ENCODE measurements around the gene KRTAP1-3. TPM values are rescaled to one million over a fixed set of nuclear protein-coding genes. Genes with fewer than 3 reads are reported as not detected.

KRTAP1-3 gene
- total RNA-seq, 1 donor from 2014 or later: not detected

- H3K27me3 ChIP-seq (ENCODE audit: control insufficient read depth in 3 of 3, insufficient read depth in 3 of 3, low read length in 3 of 3): no peaks in the 10 kb centered on the region
- no peaks in the 10 kb centered on the region for H3K9me3 ChIP-seq (ENCODE audit: control insufficient read depth in 3 of 3, low read length in 3 of 3)
- H3K4me3 ChIP-seq (ENCODE audit: low read length in 3 of 3): no peak overlapping the region
- H3K36me3 ChIP-seq (ENCODE audit: control insufficient read depth in 3 of 3, insufficient read depth in 3 of 3, low read length in 3 of 3): no peaks in the 10 kb centered on the region
- H3K27ac ChIP-seq (ENCODE audit: low read depth, low read length): no peak overlapping the region
- no peak overlapping the region for H3K9ac ChIP-seq (ENCODE audit: low read depth in 1 of 3, low read length in 3 of 3)
- H3K4me1 ChIP-seq (ENCODE audit: control insufficient read depth in 3 of 3, insufficient read depth in 3 of 3, low read length in 3 of 3): peaks cover 0 to 6% (median 5%) of the 10 kb centered on the region in 3 donors
These were observed 21.1 kb downstream of the KRTAP1-3 start for GRCh38 chr17:41013606-41014005.

- no peak overlapping the region for H3K27ac ChIP-seq (ENCODE audit: low read depth, low read length)
- H3K4me3 ChIP-seq (ENCODE audit: low read length in 3 of 3): no peak overlapping the region
- H3K9ac ChIP-seq (ENCODE audit: low read depth in 1 of 3, low read length in 3 of 3): no peak overlapping the region
- H3K9me3 ChIP-seq (ENCODE audit: control insufficient read depth in 3 of 3, low read length in 3 of 3): no peaks in the 10 kb centered on the region
- H3K4me1 ChIP-seq (ENCODE audit: control insufficient read depth in 3 of 3, insufficient read depth in 3 of 3, low read length in 3 of 3): peaks cover 0 to 6% (median 5%) of the 10 kb centered on the region in 3 donors
- H3K36me3 ChIP-seq (ENCODE audit: control insufficient read depth in 3 of 3, insufficient read depth in 3 of 3, low read length in 3 of 3): no peaks in the 10 kb centered on the region
- H3K27me3 ChIP-seq (ENCODE audit: control insufficient read depth in 3 of 3, insufficient read depth in 3 of 3, low read length in 3 of 3): no peaks in the 10 kb centered on the region
These were observed 21.5 kb downstream of the KRTAP1-3 start for GRCh38 chr17:41013181-41013580.

- H3K36me3 ChIP-seq (ENCODE audit: control insufficient read depth in 3 of 3, insufficient read depth in 3 of 3, low read length in 3 of 3): no peaks in the 10 kb centered on the region
- H3K4me3 ChIP-seq (ENCODE audit: low read length in 3 of 3): no peak overlapping the region
- no peak overlapping the region for H3K9ac ChIP-seq (ENCODE audit: low read depth in 1 of 3, low read length in 3 of 3)
- peaks cover 0 to 6% (median 5%) of the 10 kb centered on the region in 3 donors for H3K4me1 ChIP-seq (ENCODE audit: control insufficient read depth in 3 of 3, insufficient read depth in 3 of 3, low read length in 3 of 3)
- H3K27me3 ChIP-seq (ENCODE audit: control insufficient read depth in 3 of 3, insufficient read depth in 3 of 3, low read length in 3 of 3): no peaks in the 10 kb centered on the region
- no peak overlapping the region for H3K27ac ChIP-seq (ENCODE audit: low read depth, low read length)
- no peaks in the 10 kb centered on the region for H3K9me3 ChIP-seq (ENCODE audit: control insufficient read depth in 3 of 3, low read length in 3 of 3)
These were observed 22.2 kb downstream of the KRTAP1-3 start for GRCh38 chr17:41012326-41013120.

GRCh38 chr17:41010441-41010840 is 24.2 kb downstream of the KRTAP1-3 start:
- Histone ChIP-seq H3K27me3 (ENCODE audit: control insufficient read depth in 3 of 3, insufficient read depth in 3 of 3, low read length in 3 of 3) (no peaks in the 10 kb centered on the region), H3K9me3 (ENCODE audit: control insufficient read depth in 3 of 3, low read length in 3 of 3) (no peaks in the 10 kb centered on the region), H3K27ac (ENCODE audit: low read depth, low read length) (no peak overlapping the region), H3K4me3 (ENCODE audit: low read length in 3 of 3) (no peak overlapping the region), H3K9ac (ENCODE audit: low read depth in 1 of 3, low read length in 3 of 3) (no peak overlapping the region), H3K4me1 (ENCODE audit: control insufficient read depth in 3 of 3, insufficient read depth in 3 of 3, low read length in 3 of 3) (peaks cover 0 to 6% (median 5%) of the 10 kb centered on the region in 3 donors), H3K36me3 (ENCODE audit: control insufficient read depth in 3 of 3, insufficient read depth in 3 of 3, low read length in 3 of 3) (no peaks in the 10 kb centered on the region)

GRCh38 chr17:41009936-41010335 is 24.7 kb downstream of the KRTAP1-3 start:
- Histone ChIP-seq H3K4me3 (ENCODE audit: low read length in 3 of 3) (no peak overlapping the region), H3K27ac (ENCODE audit: low read depth, low read length) (no peak overlapping the region), H3K36me3 (ENCODE audit: control insufficient read depth in 3 of 3, insufficient read depth in 3 of 3, low read length in 3 of 3) (no peaks in the 10 kb centered on the region), H3K9ac (ENCODE audit: low read depth in 1 of 3, low read length in 3 of 3) (no peak overlapping the region), H3K9me3 (ENCODE audit: control insufficient read depth in 3 of 3, low read length in 3 of 3) (no peaks in the 10 kb centered on the region), H3K4me1 (ENCODE audit: control insufficient read depth in 3 of 3, insufficient read depth in 3 of 3, low read length in 3 of 3) (peaks cover 0 to 6% (median 5%) of the 10 kb centered on the region in 3 donors), H3K27me3 (ENCODE audit: control insufficient read depth in 3 of 3, insufficient read depth in 3 of 3, low read length in 3 of 3) (no peaks in the 10 kb centered on the region)

GRCh38 chr17:41009301-41009760 is 25.3 kb downstream of the KRTAP1-3 start:
- peaks cover 0 to 6% (median 5%) of the 10 kb centered on the region in 3 donors for H3K4me1 ChIP-seq (ENCODE audit: control insufficient read depth in 3 of 3, insufficient read depth in 3 of 3, low read length in 3 of 3)
- peaks cover 0 to 2% (median 0%) of the 10 kb centered on the region in 3 donors for H3K27me3 ChIP-seq (ENCODE audit: control insufficient read depth in 3 of 3, insufficient read depth in 3 of 3, low read length in 3 of 3)
- H3K9me3 ChIP-seq (ENCODE audit: control insufficient read depth in 3 of 3, low read length in 3 of 3): no peaks in the 10 kb centered on the region

GRCh38 chr17:41008811-41009210 is 25.9 kb downstream of the KRTAP1-3 start, which contains the start of gene KRTAP3-1:
Gene KRTAP3-1 (minus strand): TSS chr17:41009128. CDS start chr17:41009074, 54 bp downstream.
- Histone ChIP-seq H3K4me3 (ENCODE audit: low read length in 3 of 3) (no peak within 1 kb of the TSS), H3K36me3 (ENCODE audit: control insufficient read depth in 3 of 3, insufficient read depth in 3 of 3, low read length in 3 of 3) (no peaks in the 10 kb centered on the region), H3K27me3 (ENCODE audit: control insufficient read depth in 3 of 3, insufficient read depth in 3 of 3, low read length in 3 of 3) (peaks cover 0 to 3% (median 0%) of the 10 kb centered on the region in 3 donors), H3K9me3 (ENCODE audit: control insufficient read depth in 3 of 3, low read length in 3 of 3) (no peaks in the 10 kb centered on the region), H3K27ac (ENCODE audit: low read depth, low read length) (no peak within 1 kb of the TSS), H3K9ac (ENCODE audit: low read depth in 1 of 3, low read length in 3 of 3) (no peak within 1 kb of the TSS), H3K4me1 (ENCODE audit: control insufficient read depth in 3 of 3, insufficient read depth in 3 of 3, low read length in 3 of 3) (peaks cover 0 to 6% (median 5%) of the 10 kb centered on the region in 3 donors)

More at GRCh38 chr17:41009301-41009760, 25.3 kb downstream of the KRTAP1-3 start:
- Histone ChIP-seq H3K4me3 (ENCODE audit: low read length in 3 of 3) (no peak overlapping the region), H3K27ac (ENCODE audit: low read depth, low read length) (no peak overlapping the region), H3K9ac (ENCODE audit: low read depth in 1 of 3, low read length in 3 of 3) (no peak overlapping the region), H3K36me3 (ENCODE audit: control insufficient read depth in 3 of 3, insufficient read depth in 3 of 3, low read length in 3 of 3) (no peaks in the 10 kb centered on the region)

GRCh38 chr17:41004397-41004796 is 30.3 kb downstream of the KRTAP1-3 start:
- Histone ChIP-seq H3K27me3 (ENCODE audit: control insufficient read depth in 3 of 3, insufficient read depth in 3 of 3, low read length in 3 of 3) (peaks cover 0 to 6% (median 3%) of the 10 kb centered on the region in 3 donors), H3K36me3 (ENCODE audit: control insufficient read depth in 3 of 3, insufficient read depth in 3 of 3, low read length in 3 of 3) (no peaks in the 10 kb centered on the region), H3K4me1 (ENCODE audit: control insufficient read depth in 3 of 3, insufficient read depth in 3 of 3, low read length in 3 of 3) (no peaks in the 10 kb centered on the region), H3K4me3 (ENCODE audit: low read length in 3 of 3) (no peak overlapping the region), H3K27ac (ENCODE audit: low read depth, low read length) (no peak overlapping the region), H3K9me3 (ENCODE audit: control insufficient read depth in 3 of 3, low read length in 3 of 3) (no peaks in the 10 kb centered on the region), H3K9ac (ENCODE audit: low read depth in 1 of 3, low read length in 3 of 3) (no peak overlapping the region)

GRCh38 chr17:41003926-41004325 is 30.7 kb downstream of the KRTAP1-3 start:
- Histone ChIP-seq H3K4me1 (ENCODE audit: control insufficient read depth in 3 of 3, insufficient read depth in 3 of 3, low read length in 3 of 3) (no peaks in the 10 kb centered on the region), H3K9ac (ENCODE audit: low read depth in 1 of 3, low read length in 3 of 3) (no peak overlapping the region), H3K36me3 (ENCODE audit: control insufficient read depth in 3 of 3, insufficient read depth in 3 of 3, low read length in 3 of 3) (no peaks in the 10 kb centered on the region), H3K27ac (ENCODE audit: low read depth, low read length) (no peak overlapping the region), H3K9me3 (ENCODE audit: control insufficient read depth in 3 of 3, low read length in 3 of 3) (no peaks in the 10 kb centered on the region), H3K27me3 (ENCODE audit: control insufficient read depth in 3 of 3, insufficient read depth in 3 of 3, low read length in 3 of 3) (peaks cover 0 to 6% (median 3%) of the 10 kb centered on the region in 3 donors), H3K4me3 (ENCODE audit: low read length in 3 of 3) (no peak overlapping the region)

- Histone ChIP-seq H3K27me3 (ENCODE audit: control insufficient read depth in 3 of 3, insufficient read depth in 3 of 3, low read length in 3 of 3) (peaks cover 0 to 6% (median 3%) of the 10 kb centered on the region in 3 donors), H3K27ac (ENCODE audit: low read depth, low read length) (no peak overlapping the region), H3K9me3 (ENCODE audit: control insufficient read depth in 3 of 3, low read length in 3 of 3) (no peaks in the 10 kb centered on the region), H3K4me3 (ENCODE audit: low read length in 3 of 3) (no peak overlapping the region), H3K4me1 (ENCODE audit: control insufficient read depth in 3 of 3, insufficient read depth in 3 of 3, low read length in 3 of 3) (no peaks in the 10 kb centered on the region), H3K36me3 (ENCODE audit: control insufficient read depth in 3 of 3, insufficient read depth in 3 of 3, low read length in 3 of 3) (no peaks in the 10 kb centered on the region), H3K9ac (ENCODE audit: low read depth in 1 of 3, low read length in 3 of 3) (no peak overlapping the region)
These were observed 31.9 kb downstream of the KRTAP1-3 start for GRCh38 chr17:41002814-41003213.

Data from skeletal muscle tissue (tissue), 4 donors.